COLO668 (cell line): Measurements from ENCODE around the gene RNF19B.
"Not testable (repeated sequence)": the region's sequence is repeated elsewhere in the genome, so short reads cannot be mapped to it uniquely, and the experiment has no call there.

Experiments used
- DNase-seq: peaks from one replicate; lab custom pipeline; 2025; ENCODE audit not compliant: unreplicated experiment; lab: John Stamatoyannopoulos, UW

The RNF19B gene

DNA sequence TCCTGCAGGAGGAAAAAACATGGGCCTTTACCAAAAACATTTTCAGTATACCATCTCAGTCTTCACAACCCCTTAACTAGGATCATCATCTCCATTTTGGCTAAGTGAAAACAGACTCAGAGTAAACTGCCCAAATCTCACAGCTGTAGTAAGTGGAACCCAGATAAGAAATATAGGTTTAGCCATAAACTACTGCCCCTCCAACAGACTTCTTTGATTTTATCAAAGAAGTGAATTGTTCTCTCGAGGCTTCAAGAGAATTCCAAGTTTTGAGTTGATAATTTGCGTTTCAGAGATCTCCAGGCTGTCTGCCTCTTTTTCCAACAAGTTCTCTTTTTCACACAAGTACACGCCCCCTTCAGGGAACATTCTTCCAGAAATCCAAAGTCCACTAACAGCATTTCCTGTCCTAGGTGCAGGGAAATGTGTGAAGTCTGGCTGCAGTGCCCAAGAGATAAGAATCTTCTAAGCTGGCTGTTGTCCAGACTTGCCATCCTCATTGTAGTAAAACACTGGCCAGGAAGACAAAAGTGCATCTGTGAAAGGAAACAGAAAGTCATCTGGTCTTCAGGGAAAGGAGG is 30.8 kb downstream of the RNF19B start:
- no peak for DNase-seq

DNA sequence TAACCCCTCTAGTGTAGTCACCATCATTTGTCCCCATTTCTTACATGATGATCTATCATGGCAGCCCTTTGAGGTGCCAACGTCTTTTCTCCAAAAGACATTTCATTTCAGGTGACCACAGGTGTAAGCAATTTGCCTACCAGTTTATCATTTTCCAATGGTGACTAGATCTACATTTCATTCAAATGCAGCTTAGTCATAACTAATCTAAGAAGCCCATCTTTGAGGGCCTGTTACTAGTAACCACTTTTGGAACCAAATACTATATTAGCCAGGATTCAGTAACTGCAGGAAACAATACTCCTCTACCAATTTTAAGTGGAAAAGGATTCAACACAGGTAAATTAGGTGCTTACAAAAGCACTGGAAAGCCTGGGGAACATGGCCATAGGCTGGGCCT is 32.8 kb downstream of the RNF19B start:
- DNase-seq = no peak

DNA sequence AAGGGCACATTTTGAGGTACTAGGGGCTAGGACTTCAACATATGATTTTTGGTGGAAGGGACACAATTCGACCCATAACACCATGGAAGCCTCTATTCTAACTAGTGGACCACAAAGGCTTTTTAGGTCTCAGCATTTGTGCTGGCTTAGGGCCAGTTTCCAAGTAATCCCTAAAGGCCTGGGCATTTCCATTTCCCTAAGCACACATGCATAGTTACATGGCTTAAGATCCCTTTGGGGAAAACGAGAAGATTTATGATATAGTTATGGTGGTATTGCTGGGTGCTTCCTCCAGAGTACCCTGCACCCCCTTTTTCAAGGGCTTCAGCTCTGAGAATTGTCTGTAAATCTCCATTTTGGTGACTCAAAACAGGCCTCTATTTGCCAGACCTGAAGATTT is 35.2 kb downstream of the RNF19B start:
- DNase-seq = no peak

DNA sequence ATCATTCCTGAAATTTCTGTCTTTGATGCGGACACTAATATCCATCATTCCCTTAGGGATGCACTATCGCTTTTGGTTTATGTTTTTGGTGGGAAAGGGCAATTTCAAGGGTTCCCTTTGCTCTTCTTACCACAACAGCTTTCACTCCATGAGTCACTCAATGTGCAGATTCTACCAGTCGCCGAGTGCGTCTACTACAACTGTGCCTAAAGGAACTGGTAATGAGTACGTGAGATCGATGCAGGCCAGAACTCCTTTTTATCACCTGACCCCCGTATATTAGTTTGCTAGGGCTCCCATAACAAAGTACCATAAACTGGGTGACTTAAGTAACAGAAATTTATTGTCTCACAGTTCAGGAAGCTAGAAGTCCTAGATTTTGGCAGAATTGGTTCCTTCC is 35.9 kb downstream of the RNF19B start:
- no peak for DNase-seq

DNA sequence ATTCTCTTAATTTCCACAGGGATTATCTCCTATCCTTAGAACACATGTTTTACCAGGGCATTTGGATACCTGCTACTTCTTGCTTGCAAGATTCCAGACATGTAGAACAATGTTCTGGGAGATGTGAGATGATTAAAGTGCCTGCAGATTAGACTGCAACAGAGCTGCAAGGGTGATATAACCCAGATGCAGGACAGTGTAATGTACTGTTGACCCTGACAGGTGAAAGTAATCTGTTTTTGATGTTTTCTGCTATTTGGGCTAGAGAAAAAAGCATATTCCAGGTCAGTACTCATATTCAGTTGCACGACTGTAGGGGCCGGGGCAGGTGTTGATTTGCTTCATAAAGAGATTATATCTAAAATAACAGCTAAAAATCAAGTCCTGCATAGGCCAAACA is 36.3 kb downstream of the RNF19B start:
- no peak for DNase-seq

DNA sequence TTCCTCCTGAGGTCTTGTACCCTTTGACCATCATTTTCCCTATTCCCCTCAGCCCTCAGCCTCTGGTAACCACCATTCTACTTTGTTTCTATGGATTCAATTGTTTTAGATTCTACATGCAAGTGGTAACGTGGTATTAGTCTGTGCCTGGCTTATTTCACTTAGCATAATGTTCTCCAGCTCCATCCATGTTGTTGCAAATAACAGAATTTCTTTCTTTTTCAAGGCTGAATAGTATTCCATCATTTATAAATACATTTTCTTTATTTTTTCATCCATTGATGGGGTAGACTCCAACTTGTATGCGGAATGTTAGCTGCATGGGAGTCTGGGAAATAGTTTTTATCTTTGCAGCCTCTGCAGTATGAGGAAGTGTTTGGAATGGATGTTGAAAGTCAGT is 37.2 kb downstream of the RNF19B start:
- no peak for DNase-seq

DNA sequence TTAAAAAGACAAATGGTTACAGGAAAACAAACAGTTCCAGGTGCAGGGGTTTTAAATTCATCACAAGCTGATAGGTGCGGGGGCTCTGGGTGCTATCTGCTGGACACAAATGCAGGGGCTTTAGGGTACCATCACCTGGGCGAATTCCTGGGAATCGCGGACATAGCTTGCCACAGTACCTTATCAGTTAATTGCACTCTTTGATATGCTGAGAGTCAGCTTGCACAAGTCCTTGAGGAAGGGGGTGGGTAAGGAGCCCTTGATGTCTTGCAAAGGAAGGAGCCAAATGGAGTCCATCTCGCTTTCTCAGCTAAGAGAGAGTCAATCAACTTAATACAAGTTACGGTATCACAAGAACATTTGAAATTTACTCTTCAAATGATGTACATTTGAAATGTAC is 38.0 kb downstream of the RNF19B start:
- no peak for DNase-seq

DNA sequence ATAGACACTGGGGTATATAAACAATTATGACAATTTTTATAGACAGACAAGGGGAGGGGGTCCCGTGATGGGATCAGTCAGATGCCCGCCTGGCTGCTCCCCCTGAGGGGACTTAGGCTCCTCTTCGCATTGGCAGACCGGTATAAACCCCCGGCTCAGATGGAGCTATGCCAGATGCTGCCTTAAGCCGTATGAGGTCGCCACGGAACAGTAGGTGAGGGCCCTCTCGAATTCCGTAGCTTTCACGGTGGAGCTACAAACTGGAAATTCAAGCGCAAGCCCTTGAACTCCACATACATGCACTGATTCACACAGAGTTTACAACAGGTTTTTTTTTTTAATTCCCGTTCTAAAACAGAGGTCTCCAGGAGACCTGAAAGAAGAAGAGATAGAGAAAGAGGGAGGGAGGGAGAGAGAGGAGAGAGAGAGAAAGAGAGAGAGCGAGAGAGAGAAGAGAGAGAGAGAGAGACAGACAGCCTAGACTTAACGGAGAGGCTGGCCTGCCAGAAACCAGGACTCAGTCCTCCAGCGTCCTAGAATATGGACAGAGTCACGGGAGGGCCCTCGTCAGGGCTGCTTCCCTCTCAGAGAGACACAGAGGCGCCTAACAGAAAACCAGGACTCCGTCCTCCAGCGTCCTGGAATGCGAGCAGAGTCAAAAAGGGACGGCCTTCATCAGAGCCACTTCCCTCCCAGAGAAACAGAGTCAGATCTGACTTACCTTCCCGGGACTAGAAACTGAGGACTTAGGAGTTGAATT is 39.0 kb downstream of the RNF19B start:
- peak; percentile 25 for DNase-seq

DNA sequence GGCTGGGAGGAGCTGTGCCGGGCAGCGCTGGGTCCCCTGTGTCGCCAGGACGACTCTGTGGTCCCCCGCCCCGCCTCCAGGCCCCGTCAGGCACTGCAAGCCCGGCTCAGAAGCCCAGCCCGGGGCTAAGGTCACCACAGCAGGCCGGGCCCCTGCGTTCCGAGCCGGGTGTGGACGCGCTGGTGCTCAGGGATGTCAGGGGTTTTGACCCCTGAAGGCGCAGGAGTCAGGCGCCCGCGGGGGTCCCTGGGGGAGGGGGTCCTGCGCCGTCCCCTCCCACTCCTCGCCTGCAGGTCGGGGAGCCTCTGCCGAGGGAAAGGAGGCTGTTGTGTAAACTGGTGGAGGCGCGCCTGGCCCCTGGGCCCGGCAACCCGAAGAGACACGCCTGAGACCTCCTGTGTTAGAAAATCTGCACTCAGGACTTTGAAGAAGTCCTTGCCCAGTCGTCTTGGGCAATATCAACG is 39.7 kb downstream of the RNF19B start:
- peak; percentile 24 for DNase-seq

DNA sequence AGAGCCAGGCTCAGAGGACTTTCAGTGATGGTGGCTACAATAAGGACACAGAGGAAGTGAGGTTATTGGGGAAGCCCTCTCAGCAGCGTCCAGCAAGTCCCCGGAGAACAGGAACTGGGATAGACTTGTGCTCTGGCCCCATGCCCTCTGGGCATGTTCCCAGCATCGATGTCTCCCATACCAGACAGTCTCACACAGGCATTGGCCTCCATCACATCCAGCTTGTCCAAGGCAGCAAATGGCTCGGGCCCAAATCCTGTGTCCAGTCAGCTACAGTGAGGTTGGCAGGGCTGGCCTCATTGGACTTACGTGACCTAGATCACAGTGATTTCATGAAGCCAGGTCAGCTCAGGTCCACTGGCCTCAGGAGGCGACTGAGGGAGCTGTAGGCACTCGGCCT is 43.8 kb downstream of the RNF19B start:
- no peak for DNase-seq

DNA sequence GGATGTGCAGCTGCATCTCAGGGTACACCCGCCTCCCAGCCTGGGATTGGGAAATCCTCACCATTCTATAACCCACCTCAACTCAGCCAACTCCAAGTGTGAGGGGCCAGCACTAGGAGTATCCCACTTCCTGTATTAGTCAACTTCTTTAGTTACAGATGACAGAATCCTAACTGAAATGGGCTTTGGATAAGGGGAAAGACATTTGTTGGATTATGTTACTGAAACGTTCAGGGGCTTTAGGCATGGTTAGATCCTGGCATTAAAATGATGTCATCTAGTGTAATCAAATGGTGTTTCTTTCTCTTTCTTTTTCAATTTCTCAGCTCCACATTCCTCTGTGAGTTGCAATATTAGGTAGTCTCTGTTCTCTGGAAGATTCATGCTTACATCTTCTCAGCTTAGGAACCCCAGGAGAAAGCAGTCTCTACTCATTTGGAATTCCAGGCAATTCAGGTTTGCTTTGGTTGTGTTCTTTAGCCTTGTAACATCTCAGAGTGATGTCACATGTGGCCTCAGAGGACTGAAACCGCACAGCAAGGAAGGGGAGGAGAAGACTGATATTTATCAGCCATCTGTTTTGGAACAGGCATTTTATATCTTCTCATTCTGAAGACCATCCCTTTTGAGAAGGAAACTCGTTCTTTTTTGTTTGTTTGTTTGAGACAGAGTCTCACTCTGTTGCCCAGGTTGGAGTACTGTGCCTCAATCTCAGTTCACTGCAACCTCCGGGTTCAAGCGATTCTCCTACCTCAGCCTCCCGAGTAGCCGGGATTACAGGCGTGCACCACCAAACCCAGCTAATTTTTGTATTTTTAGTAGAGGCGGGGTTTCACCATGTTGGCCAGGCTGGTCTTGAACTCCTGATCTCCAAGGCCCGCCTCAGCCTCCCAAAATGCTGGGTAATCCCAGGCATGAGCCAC is 44.5 kb downstream of the RNF19B start:
- DNase-seq = no peak

DNA sequence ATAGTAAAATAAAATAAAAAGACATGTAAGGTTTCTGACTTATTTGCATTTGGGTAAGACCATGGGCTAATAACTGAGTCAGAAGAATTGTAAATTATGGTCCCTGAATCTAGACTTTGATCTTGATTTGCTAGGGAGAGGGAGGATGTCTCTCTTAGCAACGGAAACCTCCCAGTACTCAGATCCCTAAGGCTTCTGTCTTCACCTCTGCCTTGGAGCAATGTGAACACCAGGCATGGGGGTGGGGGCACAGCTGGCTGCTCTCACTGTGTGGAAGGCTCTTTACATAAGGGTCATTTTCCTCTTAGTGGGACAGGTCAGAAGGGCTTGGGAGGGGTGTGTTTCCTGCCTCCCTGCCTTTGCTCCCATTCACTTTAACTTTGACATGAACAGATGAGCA is 46.4 kb downstream of the RNF19B start:
- DNase-seq = no peak

DNA sequence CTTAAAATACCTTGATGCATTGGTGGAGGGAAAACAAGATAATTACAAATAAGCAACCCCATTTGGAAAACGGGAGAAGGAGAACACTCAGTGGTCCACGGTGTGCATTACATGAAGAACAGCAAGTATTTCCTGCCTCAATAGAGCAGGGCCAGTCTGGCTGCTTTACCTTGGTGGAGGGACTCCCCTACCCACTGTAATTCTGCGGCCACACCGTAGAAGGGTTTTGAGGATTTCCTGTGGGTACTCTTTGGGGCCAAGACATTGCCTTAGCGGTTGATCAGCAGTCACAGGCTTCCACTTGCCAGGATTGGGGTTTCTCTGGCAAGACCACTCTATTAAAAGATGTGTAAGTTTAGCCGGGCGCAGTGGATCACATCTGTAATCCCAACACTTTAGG is 47.1 kb downstream of the RNF19B start:
- DNase-seq = no peak

DNA sequence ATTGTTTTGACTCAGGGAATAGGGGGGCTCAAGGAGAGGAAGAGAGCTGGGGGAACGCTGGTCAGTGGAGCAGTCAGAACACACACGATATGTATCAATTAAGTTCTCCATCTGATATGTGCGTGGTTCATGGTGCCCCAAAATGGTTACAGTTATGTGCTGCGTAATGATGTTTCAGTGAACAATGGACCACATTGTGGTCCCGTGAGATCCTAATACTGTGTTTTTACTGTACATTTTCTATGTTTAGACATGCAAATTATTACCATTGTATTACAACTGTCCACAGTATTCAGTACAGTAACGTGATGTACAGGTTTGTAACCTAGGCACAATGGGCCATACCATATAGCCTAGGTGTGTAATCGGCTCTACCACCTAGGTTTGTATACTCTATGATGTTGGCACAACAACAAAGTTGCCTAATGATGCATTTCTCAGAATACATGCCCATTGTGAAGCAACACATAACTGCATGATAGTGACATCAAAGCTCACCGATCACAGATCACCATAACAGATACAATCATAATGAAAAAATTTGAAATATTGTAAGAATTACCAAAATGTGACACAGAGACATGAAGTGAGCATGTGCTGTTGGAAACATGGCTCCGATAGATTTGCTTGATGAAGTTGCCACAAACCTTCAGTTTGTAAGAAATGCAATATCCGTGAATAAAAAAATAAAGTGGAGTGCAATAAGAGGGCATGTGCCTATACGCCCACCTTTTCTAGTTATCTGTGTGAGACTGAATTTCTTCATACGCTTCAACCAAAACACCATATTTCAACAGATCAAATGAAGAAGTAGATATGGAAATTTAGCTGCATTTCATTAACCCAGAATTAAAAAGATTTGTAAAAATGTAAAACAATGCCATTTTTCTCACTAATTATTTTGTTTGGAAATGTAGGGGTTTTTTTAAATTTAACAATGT is 48.6 kb downstream of the RNF19B start:
- no peak for DNase-seq

DNA sequence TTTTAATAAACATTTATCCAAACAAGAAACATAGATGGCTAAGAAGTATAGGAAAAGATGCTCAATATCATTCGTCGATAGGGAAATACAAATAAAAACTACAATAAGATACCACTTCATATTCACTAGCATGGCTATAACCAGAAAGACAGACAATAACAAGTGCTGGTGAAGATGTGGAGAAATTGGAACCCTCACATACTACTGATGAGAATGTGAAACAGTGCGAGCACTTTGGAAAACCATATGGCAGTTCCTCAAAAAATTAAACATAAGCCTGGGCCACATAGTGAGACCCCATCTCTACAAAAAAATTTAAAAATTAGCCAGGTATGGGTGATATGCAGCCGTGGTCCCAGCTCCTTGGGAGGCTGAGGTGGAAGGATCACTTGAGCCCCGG is 54.3 kb downstream of the RNF19B start:
- no peak for DNase-seq

DNA sequence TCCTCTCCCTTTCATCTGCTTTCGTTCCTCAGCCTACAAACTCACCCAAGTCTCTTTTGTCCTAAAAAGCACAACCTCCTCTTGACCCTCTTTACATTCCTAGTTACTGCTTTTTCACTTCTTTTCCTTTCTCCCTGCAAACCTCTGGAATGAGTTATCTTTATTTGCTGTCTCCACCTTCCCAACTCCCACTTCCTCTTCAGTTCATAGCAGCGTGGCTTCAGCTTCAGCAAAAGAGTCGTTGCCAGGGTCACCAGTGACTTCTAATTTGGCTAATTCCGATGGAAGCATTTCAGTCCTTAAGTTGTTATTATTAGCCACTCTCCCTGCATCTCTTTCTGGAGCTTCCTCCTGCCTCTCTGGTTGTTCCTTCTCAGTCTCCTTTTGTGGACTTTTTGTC is 57.2 kb downstream of the RNF19B start:
- DNase-seq = no peak

DNA sequence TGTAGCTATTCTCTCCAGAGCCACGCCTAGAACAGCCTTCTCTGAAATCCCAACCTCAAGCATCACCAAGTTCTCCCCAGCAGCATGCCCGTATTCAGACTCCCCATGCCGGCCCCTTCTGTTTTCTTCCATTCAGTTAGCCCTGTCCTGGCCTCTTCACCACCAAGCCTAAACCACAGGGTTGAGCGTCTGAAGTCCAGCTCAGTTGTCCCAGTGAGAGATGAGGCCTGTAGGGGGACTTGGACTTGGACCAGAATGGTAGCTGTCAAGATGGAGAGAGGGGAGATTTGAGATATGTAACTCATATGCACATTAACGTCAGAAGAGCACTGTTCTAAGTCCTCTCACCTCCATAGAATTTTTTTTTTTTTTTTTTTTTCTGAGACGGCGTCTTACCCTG is 58.0 kb downstream of the RNF19B start:
- no peak for DNase-seq

DNA sequence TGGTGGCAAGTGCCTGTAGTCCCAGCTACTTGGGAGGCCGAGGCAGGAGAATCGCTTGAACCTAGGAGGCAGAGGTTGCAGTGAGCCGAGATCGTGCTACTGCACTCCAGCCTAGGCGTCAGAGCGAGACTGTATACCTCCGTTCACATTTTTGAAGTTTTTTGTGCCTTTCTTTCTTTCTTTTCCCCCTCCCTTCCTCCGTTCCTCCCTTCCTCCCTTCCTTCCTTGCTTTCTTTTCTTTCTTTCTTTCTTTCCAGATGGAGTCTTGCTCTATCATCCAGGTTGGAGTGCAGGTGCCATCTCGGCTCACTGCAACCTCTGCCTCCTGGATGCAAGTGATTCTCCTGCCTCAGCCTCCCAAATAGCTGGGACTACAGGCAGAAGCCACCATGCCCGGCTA is 59.0 kb downstream of the RNF19B start:
- DNase-seq = not testable (repeated sequence)

DNA sequence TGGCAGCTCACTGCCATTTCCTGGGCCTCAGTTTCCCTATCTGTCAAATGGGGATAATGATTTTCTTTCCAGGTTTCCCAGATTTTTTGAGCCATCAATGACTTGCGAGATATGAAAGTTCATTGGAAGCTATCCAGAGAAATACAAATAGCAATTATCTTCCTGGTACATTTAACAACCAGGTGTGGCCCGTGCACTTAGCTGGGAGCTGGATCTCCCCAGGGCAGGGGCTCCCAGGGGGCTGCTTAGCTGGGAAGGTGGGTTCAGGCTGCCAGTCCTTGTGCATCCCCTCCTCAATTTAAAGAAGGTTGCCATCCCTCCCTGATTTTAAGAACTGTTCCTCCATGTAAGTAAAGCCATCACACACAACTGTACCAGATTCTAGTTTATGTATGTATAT is 59.8 kb downstream of the RNF19B start:
- no peak for DNase-seq

DNA sequence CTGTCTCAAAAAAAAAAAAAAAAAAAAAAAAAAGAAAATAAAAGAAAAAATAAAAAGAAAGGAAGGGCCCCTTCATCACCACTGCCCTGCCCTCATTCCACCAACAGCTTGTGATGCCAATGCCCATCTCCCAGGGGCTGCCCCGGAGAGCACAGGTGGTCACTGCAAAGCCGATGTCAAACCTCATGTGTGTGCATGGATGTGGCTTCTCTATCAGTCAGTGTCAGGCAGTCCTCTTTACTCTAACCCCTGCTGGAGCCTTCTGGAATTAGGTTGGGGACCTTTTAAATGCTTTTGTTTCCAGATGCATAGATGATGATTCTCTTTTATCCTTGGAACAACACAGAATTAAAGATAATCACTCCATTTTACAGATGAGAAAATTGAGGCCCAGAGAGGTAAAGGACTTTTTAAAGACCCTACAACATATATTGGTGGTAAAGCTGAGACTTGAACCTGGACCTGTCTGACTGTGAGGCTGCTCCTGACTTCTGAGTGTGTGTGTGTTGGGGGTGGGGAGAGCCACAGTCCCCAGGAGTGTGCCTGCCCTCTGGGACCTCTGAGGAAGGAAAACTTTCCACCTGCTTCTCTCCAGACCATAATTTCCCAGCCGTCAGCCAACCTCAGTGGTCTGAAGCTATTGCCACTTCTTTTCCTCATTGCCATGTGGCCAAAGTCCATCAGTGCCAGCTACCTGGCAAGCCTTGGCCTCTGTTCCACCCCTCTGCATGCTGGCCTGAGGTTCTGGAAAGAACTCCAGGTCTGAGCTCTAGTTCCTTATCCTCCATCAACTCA is 60.4 kb downstream of the RNF19B start:
- no peak for DNase-seq
